ENCODE data around the gene ARAP1. TPM values are rescaled to one million over a fixed set of nuclear protein-coding genes. Genes with fewer than 3 reads are reported as not detected.
A peak's percentile ranks its signal among the peaks of the same experiment; 100 is the strongest.

ARAP1 gene
- total RNA-seq, 2 donors from 2014 or later: 74.4 to 88.3 TPM

- 83 to 84% methylated on average over 2 to 10 of the region's 10 CpGs for WGBS, 2 experiments (ENCODE audit: insufficient coverage in 1 of 2, insufficient read length in 1 of 2)
- no peaks in the 10 kb centered on the region for H3K27me3 Mint-ChIP-seq (ENCODE audit: insufficient read depth)
- H3K27ac Mint-ChIP-seq: no peak overlapping the region
These were observed 37.4 kb upstream of the ARAP1 start for GRCh38 chr11:72789493-72790131.

GRCh38 chr11:72788241-72788640 lies 36.0 kb upstream of the ARAP1 start:
- TF ChIP-seq CTCF (conservative IDR thresholded peaks at IDR 0.05): no peak
- no peak for DNase-seq
- H3K36me3 Mint-ChIP-seq (ENCODE audit: low read depth): no peaks in the 10 kb centered on the region
- Histone ChIP-seq H3K27me3 (ENCODE audit: control insufficient read depth, insufficient read depth, low read length, poor library complexity, severe bottlenecking) (no peaks in the 10 kb centered on the region), H3K9me3 (ENCODE audit: control insufficient read depth, low read length) (no peaks in the 10 kb centered on the region), H3K9ac (ENCODE audit: extremely low read depth, low read length, poor library complexity, severe bottlenecking) (no peak overlapping the region), H3K4me3 (ENCODE audit: low read length) (no peak overlapping the region), H3K27ac (ENCODE audit: low read depth, low read length) (no peak overlapping the region), H3K4me1 (ENCODE audit: control insufficient read depth, insufficient read depth, low read length) (no peaks in the 10 kb centered on the region), H3K36me3 (ENCODE audit: control insufficient read depth, insufficient read depth, low read length) (no peaks in the 10 kb centered on the region)
- H3K4me3 Mint-ChIP-seq: no peak overlapping the region
- H3K27me3 Mint-ChIP-seq (ENCODE audit: insufficient read depth): no peaks in the 10 kb centered on the region
- no peaks in the 10 kb centered on the region for H3K9me3 Mint-ChIP-seq
- 89 to 94% methylated on average over 5 to 7 of the region's 7 CpGs for WGBS, 2 experiments (ENCODE audit: insufficient coverage in 1 of 2, insufficient read length in 1 of 2)
- peaks cover 16% of the 10 kb centered on the region for H3K4me1 Mint-ChIP-seq
- H3K27ac Mint-ChIP-seq: no peak overlapping the region

More at GRCh38 chr11:72789493-72790131, 37.4 kb upstream of the ARAP1 start:
- no peaks in the 10 kb centered on the region for H3K9me3 ChIP-seq (ENCODE audit: control insufficient read depth, low read length)
- H3K27me3 ChIP-seq (ENCODE audit: control insufficient read depth, insufficient read depth, low read length, poor library complexity, severe bottlenecking): no peaks in the 10 kb centered on the region
- no peak for TF ChIP-seq CTCF (conservative IDR thresholded peaks at IDR 0.05)
- H3K4me1 ChIP-seq (ENCODE audit: control insufficient read depth, insufficient read depth, low read length): no peaks in the 10 kb centered on the region
- H3K36me3 ChIP-seq (ENCODE audit: control insufficient read depth, insufficient read depth, low read length): no peaks in the 10 kb centered on the region
- no peak for DNase-seq
- H3K9me3 Mint-ChIP-seq: no peaks in the 10 kb centered on the region
- H3K4me1 Mint-ChIP-seq: peaks cover 21% of the 10 kb centered on the region
- H3K4me3 Mint-ChIP-seq: no peak overlapping the region
- no peak overlapping the region for H3K9ac ChIP-seq (ENCODE audit: extremely low read depth, low read length, poor library complexity, severe bottlenecking)
- no peak overlapping the region for H3K4me3 ChIP-seq (ENCODE audit: low read length)
- no peak overlapping the region for H3K27ac ChIP-seq (ENCODE audit: low read depth, low read length)
- H3K36me3 Mint-ChIP-seq (ENCODE audit: low read depth): no peaks in the 10 kb centered on the region

DNA sequence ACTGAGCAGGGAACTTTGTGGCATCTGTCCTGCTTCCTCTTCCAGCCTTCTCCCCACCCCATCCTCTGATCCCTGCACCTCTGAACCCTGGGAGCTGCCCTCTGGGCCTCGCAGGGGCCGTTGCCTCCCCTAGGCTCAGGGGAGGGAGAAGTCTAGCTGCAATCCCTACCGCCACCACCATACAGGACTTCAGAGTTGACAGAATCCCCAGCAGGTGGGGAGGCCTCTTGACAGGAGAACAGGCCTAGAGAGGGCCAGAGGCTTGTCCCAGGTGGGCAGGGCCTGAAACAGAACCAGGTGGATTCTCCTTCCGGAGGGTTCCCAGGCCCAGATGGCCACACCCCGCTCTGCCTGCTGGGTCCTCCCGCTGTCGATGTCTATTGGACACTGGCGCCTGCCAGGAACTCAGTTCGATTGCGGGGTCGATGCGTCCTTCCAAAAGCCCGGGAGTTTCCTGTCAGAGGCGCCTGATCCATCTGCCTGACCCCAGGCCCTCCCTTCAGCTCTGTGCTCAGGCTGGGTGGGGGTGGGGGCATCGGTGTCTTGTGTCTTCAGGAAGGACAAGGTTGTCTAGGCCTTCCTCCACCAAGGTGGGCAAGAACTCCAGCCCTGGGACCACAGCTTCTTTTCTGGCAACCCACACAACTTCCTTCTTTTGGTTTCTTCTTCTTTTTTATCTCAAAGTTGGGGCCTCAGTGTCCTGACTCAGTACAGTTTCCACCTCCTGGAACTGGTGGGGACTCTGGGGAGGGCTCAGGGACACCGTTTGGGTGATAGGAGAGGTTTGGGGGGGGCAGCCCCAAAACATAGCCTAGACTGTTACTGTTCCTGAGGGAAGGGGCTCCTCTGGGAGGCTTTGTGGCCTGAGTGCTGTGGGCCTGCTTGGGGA lies 35.3 kb upstream of the ARAP1 start:
- H3K9me3 Mint-ChIP-seq: no peaks in the 10 kb centered on the region
- H3K9me3 ChIP-seq (ENCODE audit: control insufficient read depth, low read length): no peaks in the 10 kb centered on the region
- peak overlapping the region; percentile 52 for H3K27ac Mint-ChIP-seq
- H3K36me3 ChIP-seq (ENCODE audit: control insufficient read depth, insufficient read depth, low read length): no peaks in the 10 kb centered on the region
- peak; percentile 97 for DNase-seq
- no peaks in the 10 kb centered on the region for H3K36me3 Mint-ChIP-seq (ENCODE audit: low read depth)
- TF ChIP-seq CTCF (conservative IDR thresholded peaks at IDR 0.05): peak; percentile 66
- peaks cover 16% of the 10 kb centered on the region for H3K4me1 Mint-ChIP-seq
- H3K27me3 ChIP-seq (ENCODE audit: control insufficient read depth, insufficient read depth, low read length, poor library complexity, severe bottlenecking): no peaks in the 10 kb centered on the region
- no peak overlapping the region for H3K9ac ChIP-seq (ENCODE audit: extremely low read depth, low read length, poor library complexity, severe bottlenecking)
- no peaks in the 10 kb centered on the region for H3K27me3 Mint-ChIP-seq (ENCODE audit: insufficient read depth)
- no peaks in the 10 kb centered on the region for H3K4me1 ChIP-seq (ENCODE audit: control insufficient read depth, insufficient read depth, low read length)
- peak overlapping the region; percentile 19 for H3K4me3 Mint-ChIP-seq
- H3K4me3 ChIP-seq (ENCODE audit: low read length): no peak overlapping the region
- no peak overlapping the region for H3K27ac ChIP-seq (ENCODE audit: low read depth, low read length)
- WGBS, 2 experiments (ENCODE audit: insufficient coverage in 1 of 2, insufficient read length in 1 of 2): 75 to 83% methylated on average over 6 to 16 of the region's 16 CpGs

Data from endodermal cell (in vitro differentiated cells).